ENCODE measurements around the gene CDH18. TPM values are rescaled to one million over a fixed set of nuclear protein-coding genes. Genes with fewer than 3 reads are reported as not detected.

The CDH18 gene
- total RNA-seq, 1 donor from 2014 or later, result not detected

GRCh38 chr5:19532936-19533335 lies 455.1 kb downstream of the CDH18 start:
- ATAC-seq (ENCODE audit: low read depth), result no peak
- H3K27ac Mint-ChIP-seq, result no peak overlapping the region
- no peaks in the 10 kb centered on the region for H3K36me3 Mint-ChIP-seq (ENCODE audit: low read depth)
- intact Hi-C loops (cut with micrococcal nuclease), result no loop called here
- H3K27me3 Mint-ChIP-seq, result no peaks in the 10 kb centered on the region
- TF ChIP-seq, protein P1, sequence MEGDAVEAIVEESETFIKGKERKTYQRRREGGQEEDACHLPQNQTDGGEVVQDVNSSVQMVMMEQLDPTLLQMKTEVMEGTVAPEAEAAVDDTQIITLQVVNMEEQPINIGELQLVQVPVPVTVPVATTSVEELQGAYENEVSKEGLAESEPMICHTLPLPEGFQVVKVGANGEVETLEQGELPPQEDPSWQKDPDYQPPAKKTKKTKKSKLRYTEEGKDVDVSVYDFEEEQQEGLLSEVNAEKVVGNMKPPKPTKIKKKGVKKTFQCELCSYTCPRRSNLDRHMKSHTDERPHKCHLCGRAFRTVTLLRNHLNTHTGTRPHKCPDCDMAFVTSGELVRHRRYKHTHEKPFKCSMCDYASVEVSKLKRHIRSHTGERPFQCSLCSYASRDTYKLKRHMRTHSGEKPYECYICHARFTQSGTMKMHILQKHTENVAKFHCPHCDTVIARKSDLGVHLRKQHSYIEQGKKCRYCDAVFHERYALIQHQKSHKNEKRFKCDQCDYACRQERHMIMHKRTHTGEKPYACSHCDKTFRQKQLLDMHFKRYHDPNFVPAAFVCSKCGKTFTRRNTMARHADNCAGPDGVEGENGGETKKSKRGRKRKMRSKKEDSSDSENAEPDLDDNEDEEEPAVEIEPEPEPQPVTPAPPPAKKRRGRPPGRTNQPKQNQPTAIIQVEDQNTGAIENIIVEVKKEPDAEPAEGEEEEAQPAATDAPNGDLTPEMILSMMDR (IDR thresholded peaks at IDR 0.05), result no peak
- no peak overlapping the region for H3K4me3 Mint-ChIP-seq
- POLR2A ChIA-PET, result no interaction called here
- no peaks in the 10 kb centered on the region for H3K9me3 Mint-ChIP-seq
- DNase-seq, result no peak
- H3K4me1 Mint-ChIP-seq, result no peaks in the 10 kb centered on the region
- CTCF ChIA-PET, result no interaction called here

- Mint-ChIP-seq H3K27ac (no peak overlapping the region), H3K9me3 (no peaks in the 10 kb centered on the region), H3K4me1 (no peaks in the 10 kb centered on the region), H3K27me3 (no peaks in the 10 kb centered on the region), H3K4me3 (no peak overlapping the region), H3K36me3 (ENCODE audit: low read depth) (no peaks in the 10 kb centered on the region)
- intact Hi-C loops (cut with micrococcal nuclease), result no loop called here
- TF ChIP-seq, protein P1 (IDR thresholded peaks at IDR 0.05), result no peak
- DNase-seq (no peak), ATAC-seq (ENCODE audit: low read depth) (no peak)
- POLR2A ChIA-PET, result no interaction called here
- CTCF ChIA-PET, result no interaction called here
Measured at GRCh38 chr5:19531374-19531952, 456.5 kb downstream of the CDH18 start.

DNA sequence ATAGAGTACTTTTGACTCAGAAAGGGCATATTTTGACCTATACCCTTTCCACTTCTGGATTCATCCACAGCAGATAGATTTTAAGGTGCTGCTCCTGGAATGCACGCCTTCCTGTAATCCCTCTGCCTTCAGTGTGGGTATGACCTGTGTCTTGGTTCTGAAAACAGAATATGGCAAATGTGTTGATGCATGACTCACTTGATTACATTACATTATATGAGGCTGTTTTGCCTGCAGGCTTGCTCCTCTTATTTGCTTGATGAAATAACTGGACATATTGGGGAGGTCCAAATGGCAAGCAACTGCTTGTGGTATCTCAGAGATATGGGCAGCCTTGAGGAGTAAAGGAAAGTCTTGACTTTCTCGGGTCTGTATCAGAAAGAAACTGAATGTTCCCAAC lies 468.6 kb downstream of the CDH18 start:
- H3K4me3 Mint-ChIP-seq, result no peak overlapping the region
- H3K27ac Mint-ChIP-seq, result no peak overlapping the region
- no peaks in the 10 kb centered on the region for H3K4me1 Mint-ChIP-seq
- no peak for ATAC-seq (ENCODE audit: low read depth)
- no peaks in the 10 kb centered on the region for H3K27me3 Mint-ChIP-seq
- ChIA-PET CTCF (no interaction called here), POLR2A (no interaction called here)
- H3K36me3 Mint-ChIP-seq (ENCODE audit: low read depth), result no peaks in the 10 kb centered on the region
- TF ChIP-seq, protein P1 (IDR thresholded peaks at IDR 0.05), result no peak
- no peak for DNase-seq
- intact Hi-C loops (cut with micrococcal nuclease), result no loop called here
- H3K9me3 Mint-ChIP-seq, result peaks cover 5% of the 10 kb centered on the region

DNA sequence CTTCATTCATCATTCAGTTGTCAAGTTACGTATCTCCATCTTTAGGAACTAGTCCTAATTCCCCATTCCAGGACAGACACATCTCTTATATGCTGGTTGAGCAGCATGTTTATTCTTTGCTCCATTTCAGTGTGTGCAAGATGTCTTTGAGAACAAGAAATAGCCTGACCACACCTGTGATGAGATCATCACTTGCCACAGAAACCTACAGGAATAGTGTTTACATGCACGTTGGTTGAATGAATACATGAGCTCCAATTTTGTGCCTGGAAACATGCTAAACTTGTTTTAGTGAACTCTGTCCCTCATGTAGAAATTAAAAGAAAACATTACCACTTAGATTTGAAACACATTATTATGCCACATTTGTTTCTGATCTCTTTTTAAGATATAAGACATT lies 489.1 kb downstream of the CDH18 start:
- no peak overlapping the region for H3K27ac Mint-ChIP-seq
- DNase-seq, result no peak
- no peaks in the 10 kb centered on the region for H3K36me3 Mint-ChIP-seq (ENCODE audit: low read depth)
- H3K4me3 Mint-ChIP-seq, result no peak overlapping the region
- peaks cover 2% of the 10 kb centered on the region for H3K9me3 Mint-ChIP-seq
- TF ChIP-seq, protein P1 (IDR thresholded peaks at IDR 0.05), result no peak
- CTCF ChIA-PET, result no interaction called here
- intact Hi-C loops (cut with micrococcal nuclease), result no loop called here
- H3K4me1 Mint-ChIP-seq, result no peaks in the 10 kb centered on the region
- POLR2A ChIA-PET, result no interaction called here
- no peak for ATAC-seq (ENCODE audit: low read depth)
- no peaks in the 10 kb centered on the region for H3K27me3 Mint-ChIP-seq

DNA sequence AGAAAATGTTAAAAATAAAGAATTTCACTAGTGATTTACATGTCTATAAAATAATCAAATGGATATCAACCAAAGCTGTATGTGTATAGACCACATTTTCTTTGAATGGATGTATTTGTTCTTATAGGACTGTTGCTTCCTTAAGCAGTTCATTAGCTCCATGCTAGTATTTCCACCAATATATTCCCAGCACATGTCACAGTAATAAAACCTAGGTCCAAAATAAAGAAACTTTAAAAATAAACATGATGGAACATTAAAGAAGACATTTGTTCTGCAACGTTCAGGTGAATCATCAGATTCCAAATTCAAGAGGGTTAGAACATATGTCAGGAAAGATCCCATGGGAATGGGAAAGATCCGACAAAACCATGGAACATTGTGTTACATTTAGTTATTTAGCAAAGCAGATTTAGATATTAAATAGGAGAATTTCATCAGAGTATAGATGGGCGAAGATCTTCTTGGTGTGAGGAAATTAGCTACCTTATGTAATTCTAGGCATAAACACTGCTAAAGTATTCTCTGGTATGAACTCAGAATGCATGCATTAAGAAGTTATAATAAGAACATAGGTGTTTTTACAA lies 490.7 kb downstream of the CDH18 start:
- CTCF ChIA-PET, result no interaction called here
- Mint-ChIP-seq H3K27ac (no peak overlapping the region), H3K36me3 (ENCODE audit: low read depth) (no peaks in the 10 kb centered on the region), H3K27me3 (no peaks in the 10 kb centered on the region), H3K4me1 (no peaks in the 10 kb centered on the region), H3K4me3 (no peak overlapping the region), H3K9me3 (peaks cover 2% of the 10 kb centered on the region)
- intact Hi-C loops (cut with micrococcal nuclease), result no loop called here
- POLR2A ChIA-PET, result no interaction called here
- no peak for DNase-seq
- no peak for ATAC-seq (ENCODE audit: low read depth)
- TF ChIP-seq, protein P1 (IDR thresholded peaks at IDR 0.05), result no peak

Data from activated B cell treated with CpG ODN at 0.5 μM for 24 hours (primary cell).